CD4-positive, alpha-beta T cell treated with Interleukin-6 at 100 ng/mL for 8 hours (primary cell): ENCODE results near the gene CNTD1.
"Not testable (repeated sequence)": the region's sequence is repeated elsewhere in the genome, so short reads cannot be mapped to it uniquely, and the experiment has no call there.

Experiments
- DNase-seq: peaks from one replicate; pipeline ENCODE4 v3.0.0-alpha.2; 2020; ENCODE audit warnings: mixed read lengths, low spot score

CNTD1 gene

GRCh38 chr17:42846594-42847280, 48.1 kb downstream of the CNTD1 start:
- no peak for DNase-seq

- no peak for DNase-seq
Observed at GRCh38 chr17:42848093-42848492, 49.4 kb downstream of the CNTD1 start.

- DNase-seq, result no peak
Observed at GRCh38 chr17:42849031-42849430, 50.4 kb downstream of the CNTD1 start.

GRCh38 chr17:42849451-42850181, 51.0 kb downstream of the CNTD1 start:
- DNase-seq, result no peak

- DNase-seq, result no peak
Observed at GRCh38 chr17:42850954-42851353, 52.3 kb downstream of the CNTD1 start, which contains the start of gene AOC3. Gene AOC3 (plus strand): TSS chr17:42851199. CDS start chr17:42851344, 145 bp downstream.

GRCh38 chr17:42851371-42852240, 52.9 kb downstream of the CNTD1 start:
- not testable (repeated sequence) for DNase-seq

- DNase-seq, result no peak
Observed at GRCh38 chr17:42852351-42852750, 53.7 kb downstream of the CNTD1 start.

GRCh38 chr17:42853004-42853403, 54.3 kb downstream of the CNTD1 start:
- no peak for DNase-seq

- no peak for DNase-seq
Observed at GRCh38 chr17:42853597-42853967, 54.9 kb downstream of the CNTD1 start.

- no peak for DNase-seq
Observed at GRCh38 chr17:42853968-42854790, 55.5 kb downstream of the CNTD1 start.

- DNase-seq, result no peak
Observed at GRCh38 chr17:42855048-42855596, 56.5 kb downstream of the CNTD1 start.

- DNase-seq, result not testable (repeated sequence)
Observed at GRCh38 chr17:42856093-42856492, 57.4 kb downstream of the CNTD1 start.

- DNase-seq, result not testable (repeated sequence)
Observed at GRCh38 chr17:42856516-42856915, 57.9 kb downstream of the CNTD1 start.

GRCh38 chr17:42857389-42857788, 58.7 kb downstream of the CNTD1 start:
- DNase-seq, result no peak
